Vagina (tissue), 2 donors: ENCODE results near the gene WDR7.

Source experiments
- CTCF ChIP-seq, 3 experiments: fragments of 450-650 bp in 2 of 3; fragments of 200-600 bp in 1 of 3; sonication (generic) in 1 of 3; IDR thresholded peaks; one replicate each; pipeline ENCODE4 v1.5.1; 2017 to 2019; ENCODE audit warnings: antibody characterized with exemption in 3 of 3, mild to moderate bottlenecking in 2 of 3, moderate library complexity in 2 of 3
- POLR2A ChIP-seq, 2 donors: fragments of 450-650 bp; IDR thresholded peaks; one replicate each; pipeline ENCODE4 v1.6.1; 2017; ENCODE audit warnings: antibody characterized with exemption in 2 of 2, mild to moderate bottlenecking in 2 of 2, moderate library complexity in 2 of 2

- TF ChIP-seq POLR2A (IDR thresholded peaks at IDR 0.05) (no peak), CTCF (IDR thresholded peaks at IDR 0.05) (no peak)
Measured at GRCh38 chr18:56907771-56908170, 256.6 kb downstream of the WDR7 start.
